Endothelial cell of umbilical vein (primary cell): Measurements from ENCODE around the gene TRMT11. TPM values are rescaled to one million over a fixed set of nuclear protein-coding genes. Genes with fewer than 3 reads are reported as not detected.

Experiments used
- BruUV-seq: library from RNA; stranded (reverse); fragments of 400-500 nt; replicated peaks from 2 replicates; lab custom pipeline; 2021; lab: Mats Ljungman, UMichigan
- CTCF ChIA-PET: fragments of 300-600, 350-600 bp; sonication (Branson Sonifier 250); formaldehyde crosslinking; loops from one replicate; lab custom pipeline; 2021; ENCODE audit warnings: antibody characterized with exemption, inconsistent platforms; lab: Charles Lee
- POLR2A ChIA-PET: fragments of 300-600, 350-600 bp; sonication (Branson Sonifier 250); formaldehyde crosslinking; loops from one replicate; lab custom pipeline; 2021; ENCODE audit warnings: antibody characterized with exemption, inconsistent platforms; lab: Charles Lee
- DNase-seq: peaks from one replicate; pipeline ENCODE4 v3.0.0-alpha.2; 2011; ENCODE audit warnings: low read depth, low spot score
- FAIRE-seq: peaks from 2 replicates; lab custom pipeline; 2011; peaks lifted over from hg19 to GRCh38; lab: Jason Lieb, UNC
- H2AFZ ChIP-seq: 2 replicates; pipeline ENCODE4 v1.6.0; 2012; ENCODE audit warnings: low read depth, low read length, control low read depth, inconsistent platforms
- H3K27ac ChIP-seq: 2 replicates; pipeline ENCODE4 v1.5.1; 2011; ENCODE audit warnings: low read depth, mild to moderate bottlenecking, control low read depth, low read length, moderate library complexity; ENCODE audit not compliant: insufficient read depth
- H3K27me3 ChIP-seq, 2 experiments: 2 replicates each; pipeline versions ENCODE4 v1.6.0 to v1.6.1; 2011; ENCODE audit warnings: low read length in 2 of 2, mixed read lengths in 1 of 2; ENCODE audit not compliant: control insufficient read depth in 2 of 2, insufficient read depth in 2 of 2
- H3K36me3 ChIP-seq, 2 experiments: 2 replicates in 1 of 2; 3 replicates in 1 of 2; pipeline ENCODE4 v1.5.1; 2011; ENCODE audit warnings: low read length in 2 of 2, mild to moderate bottlenecking in 1 of 2, moderate library complexity in 1 of 2; ENCODE audit not compliant: control insufficient read depth in 2 of 2, insufficient read depth in 2 of 2; ENCODE audit errors: extremely low read depth in 1 of 2
- H3K4me1 ChIP-seq: 3 replicates; pipeline ENCODE4 v1.5.1; 2011; ENCODE audit warnings: mild to moderate bottlenecking, low read length; ENCODE audit not compliant: control insufficient read depth, insufficient read depth; ENCODE audit errors: extremely low read depth
- H3K4me2 ChIP-seq: 2 replicates; pipeline ENCODE4 v1.6.1; 2011; ENCODE audit warnings: low read length, control low read depth, mixed read lengths; ENCODE audit not compliant: insufficient read depth
- H3K4me3 ChIP-seq, 3 experiments: fragments of 200-600 bp in 1 of 3; sonication (generic), shearing (Covaris generic) in 1 of 3; replicated peaks in 1 of 3; 2 replicates each; pipeline ENCODE4 v1.5.1; 2011 to 2016; ENCODE audit warnings: control low read depth in 3 of 3, low read length in 3 of 3, mild to moderate bottlenecking in 2 of 3, inconsistent platforms in 1 of 3, low read depth in 1 of 3, moderate library complexity in 1 of 3; ENCODE audit not compliant: insufficient read depth in 1 of 3
- H3K79me2 ChIP-seq: 2 replicates; pipeline ENCODE4 v1.6.0; 2012; ENCODE audit warnings: low read length, inconsistent platforms; ENCODE audit not compliant: control insufficient read depth, insufficient read depth
- H3K9ac ChIP-seq: replicated peaks from 2 replicates; pipeline ENCODE3; 2011; ENCODE audit warnings: low read length, control low read depth; ENCODE audit not compliant: insufficient read depth; ENCODE audit errors: extremely low read depth
- H3K9me1 ChIP-seq: replicated peaks from 3 replicates; pipeline ENCODE4 v1.6.0; 2011; ENCODE audit warnings: mild to moderate bottlenecking, low read length; ENCODE audit not compliant: control insufficient read depth, insufficient read depth; ENCODE audit errors: extremely low read depth
- H3K9me3 ChIP-seq: replicated peaks from 2 replicates; pipeline ENCODE4 v1.5.1; 2012; ENCODE audit warnings: low read length, inconsistent platforms; ENCODE audit not compliant: control insufficient read depth, insufficient read depth
- H4K20me1 ChIP-seq: replicated peaks from 2 replicates; pipeline ENCODE3; 2011; ENCODE audit warnings: mild to moderate bottlenecking, low read length; ENCODE audit not compliant: control insufficient read depth, insufficient read depth; ENCODE audit errors: extremely low read depth
- EZH2 ChIP-seq: IDR thresholded peaks from 2 replicates; pipeline ENCODE4 v1.6.1; 2012; ENCODE audit warnings: borderline replicate concordance, low read depth, mild to moderate bottlenecking, moderate library complexity, low read length, inconsistent platforms; ENCODE audit not compliant: severe bottlenecking
- FOS ChIP-seq: IDR thresholded peaks from 2 replicates; pipeline ENCODE4 v1.6.1; 2011; ENCODE audit warnings: mild to moderate bottlenecking, low read length, moderate library complexity, borderline replicate concordance; ENCODE audit not compliant: insufficient read depth
- GATA2 ChIP-seq: IDR thresholded peaks from 2 replicates; pipeline ENCODE4 v1.7.0; 2011; ENCODE audit warnings: low read depth, mild to moderate bottlenecking, moderate library complexity, mixed read lengths, low read length; ENCODE audit not compliant: insufficient read length, insufficient read depth
- JUN ChIP-seq: IDR thresholded peaks from 2 replicates; pipeline ENCODE4 v1.6.1; 2011; ENCODE audit warnings: borderline replicate concordance, low read depth; ENCODE audit not compliant: insufficient read length, insufficient read depth
- MYC ChIP-seq: IDR thresholded peaks from one replicate; pipeline ENCODE4 v1.6.1; 2011; ENCODE audit warnings: mild to moderate bottlenecking, low read depth, low read length
- POLR2A ChIP-seq: IDR thresholded peaks from 2 replicates; pipeline ENCODE4 v1.6.1; 2012; ENCODE audit warnings: low read depth, mild to moderate bottlenecking, control low read depth, low read length
- POLR2AphosphoS5 ChIP-seq: IDR thresholded peaks from 2 replicates; pipeline ENCODE4 v1.6.1; 2012; ENCODE audit warnings: low read depth, mild to moderate bottlenecking, control low read depth, low read length, moderate library complexity; ENCODE audit not compliant: insufficient read depth
- dilution Hi-C: fragments of 300-500 bp; cut with MboI; formaldehyde crosslinking; loops from one replicate; pipeline ENCODE4 v1.15.0; 2019; ENCODE audit warnings: low sequenced_read_pairs; ENCODE audit not compliant: extremely low pct_ligation_motif_present
- intact Hi-C: fragments of 100-400 bp; cut with micrococcal nuclease; formaldehyde crosslinking; loops from one replicate; pipeline ENCODE4 v1.10.0; 2022
- polyA plus RNA-seq, 4 experiments: library from polyadenylated mRNA; depleted of rRNA in 3 of 4; stranded (reverse) in 3 of 4; unstranded in 1 of 4; fragments of >200 nt; gene quantifications; 2 replicates each; pipeline versions ENCODE4 v1.2.1 to v1.2.3, GENCODE V29; 2011 to 2012; ENCODE audit warnings: missing spikeins in 1 of 4
- total RNA-seq: library from RNA; stranded (reverse); gene quantifications from 2 replicates; pipeline ENCODE4 v1.2.3, GENCODE V29; 2021
- TF ChIP-seq, protein P1 (sequence below): IDR thresholded peaks from 2 replicates; pipeline ENCODE4 v1.6.1; 2011; ENCODE audit not compliant: insufficient read depth, insufficient read length
- TF ChIP-seq, protein P2 (sequence below), 2 donors: IDR thresholded peaks; 1 replicate in 1 of 2; 2 replicates in 1 of 2; pipeline ENCODE4 v1.5.1; 2011; ENCODE audit warnings: low read length in 2 of 2, mild to moderate bottlenecking in 2 of 2, moderate library complexity in 2 of 2, control low read depth in 1 of 2, inconsistent platforms in 1 of 2, low read depth in 1 of 2; ENCODE audit not compliant: insufficient read depth in 1 of 2; ENCODE audit errors: extremely low read depth in 1 of 2

The TRMT11 gene
- total and polyA plus RNA-seq, 2 donors (not counting 3 experiments of a cell fraction or from before 2014, with no cell fraction given) = 5.1 to 10.7 TPM

DNA sequence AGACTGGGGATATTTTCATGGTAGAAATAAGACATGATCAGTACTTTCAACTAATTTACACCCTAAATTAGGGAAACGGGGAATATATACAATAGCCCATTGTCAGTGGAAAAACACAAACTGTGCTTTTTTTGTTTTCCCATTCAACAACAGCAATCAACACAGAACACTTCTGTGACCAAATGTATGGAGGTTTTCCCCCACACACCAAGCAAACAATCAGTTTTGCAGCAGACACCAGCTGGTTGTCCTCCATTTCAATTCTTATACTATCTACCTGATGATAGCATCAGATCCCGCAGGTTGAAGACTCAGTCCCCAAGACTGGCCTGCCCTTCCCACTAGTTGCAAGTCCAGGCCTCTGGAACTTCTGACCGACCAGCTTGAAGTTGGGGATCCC is 25.2 kb upstream of the TRMT11 start:
- BruUV-seq = no TSS peak
- H3K9ac ChIP-seq = no peak overlapping the region
- intact Hi-C loops (no loop called here), dilution Hi-C loops (no loop called here)
- no peaks in the 10 kb centered on the region for H3K27me3 ChIP-seq
- no peak overlapping the region for H3K4me3 ChIP-seq
- DNase-seq = no peak
- no peak for FAIRE-seq
- H2AFZ ChIP-seq = no peak overlapping the region
- ChIA-PET POLR2A (no interaction called here), CTCF (interaction anchor here (1.2 kb wide), 2 partner anchors 13 to 173 kb away, joined by 3 to 8 read pairs; no protein-coding TSS in a partner anchor)
- H3K4me1 ChIP-seq = peaks cover 12% of the 10 kb centered on the region
- no peak for TF ChIP-seq POLR2AphosphoS5
- TF ChIP-seq, protein P1, sequence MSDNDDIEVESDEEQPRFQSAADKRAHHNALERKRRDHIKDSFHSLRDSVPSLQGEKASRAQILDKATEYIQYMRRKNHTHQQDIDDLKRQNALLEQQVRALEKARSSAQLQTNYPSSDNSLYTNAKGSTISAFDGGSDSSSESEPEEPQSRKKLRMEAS = no peak
- TF ChIP-seq POLR2A = no peak
- TF ChIP-seq GATA2 = no peak
- no peak for TF ChIP-seq MYC
- TF ChIP-seq, protein P2, sequence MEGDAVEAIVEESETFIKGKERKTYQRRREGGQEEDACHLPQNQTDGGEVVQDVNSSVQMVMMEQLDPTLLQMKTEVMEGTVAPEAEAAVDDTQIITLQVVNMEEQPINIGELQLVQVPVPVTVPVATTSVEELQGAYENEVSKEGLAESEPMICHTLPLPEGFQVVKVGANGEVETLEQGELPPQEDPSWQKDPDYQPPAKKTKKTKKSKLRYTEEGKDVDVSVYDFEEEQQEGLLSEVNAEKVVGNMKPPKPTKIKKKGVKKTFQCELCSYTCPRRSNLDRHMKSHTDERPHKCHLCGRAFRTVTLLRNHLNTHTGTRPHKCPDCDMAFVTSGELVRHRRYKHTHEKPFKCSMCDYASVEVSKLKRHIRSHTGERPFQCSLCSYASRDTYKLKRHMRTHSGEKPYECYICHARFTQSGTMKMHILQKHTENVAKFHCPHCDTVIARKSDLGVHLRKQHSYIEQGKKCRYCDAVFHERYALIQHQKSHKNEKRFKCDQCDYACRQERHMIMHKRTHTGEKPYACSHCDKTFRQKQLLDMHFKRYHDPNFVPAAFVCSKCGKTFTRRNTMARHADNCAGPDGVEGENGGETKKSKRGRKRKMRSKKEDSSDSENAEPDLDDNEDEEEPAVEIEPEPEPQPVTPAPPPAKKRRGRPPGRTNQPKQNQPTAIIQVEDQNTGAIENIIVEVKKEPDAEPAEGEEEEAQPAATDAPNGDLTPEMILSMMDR (IDR thresholded peaks at IDR 0.05; ENCODE audit: extremely low read depth in 1 of 2, insufficient read depth in 1 of 2, low read depth in 1 of 2, low read length in 2 of 2) = no peak
- no peak for TF ChIP-seq EZH2
- no peak for TF ChIP-seq FOS
- no peak for TF ChIP-seq JUN
- no peaks in the 10 kb centered on the region for H3K9me3 ChIP-seq
- H3K36me3 ChIP-seq = no peaks in the 10 kb centered on the region
- H3K4me2 ChIP-seq = no peak overlapping the region
- H3K9me1 ChIP-seq = no peaks in the 10 kb centered on the region
- H3K79me2 ChIP-seq = no peaks in the 10 kb centered on the region
- H3K27ac ChIP-seq = no peak overlapping the region
- H4K20me1 ChIP-seq = no peaks in the 10 kb centered on the region
